ENCODE measurements around the gene AMER2. TPM values are rescaled to one million over a fixed set of nuclear protein-coding genes. Genes with fewer than 3 reads are reported as not detected.

The AMER2 gene
- total and polyA plus RNA-seq, 12 donors, result 0.03 to 0.70 (median 0.29) TPM; not detected in 6

DNA sequence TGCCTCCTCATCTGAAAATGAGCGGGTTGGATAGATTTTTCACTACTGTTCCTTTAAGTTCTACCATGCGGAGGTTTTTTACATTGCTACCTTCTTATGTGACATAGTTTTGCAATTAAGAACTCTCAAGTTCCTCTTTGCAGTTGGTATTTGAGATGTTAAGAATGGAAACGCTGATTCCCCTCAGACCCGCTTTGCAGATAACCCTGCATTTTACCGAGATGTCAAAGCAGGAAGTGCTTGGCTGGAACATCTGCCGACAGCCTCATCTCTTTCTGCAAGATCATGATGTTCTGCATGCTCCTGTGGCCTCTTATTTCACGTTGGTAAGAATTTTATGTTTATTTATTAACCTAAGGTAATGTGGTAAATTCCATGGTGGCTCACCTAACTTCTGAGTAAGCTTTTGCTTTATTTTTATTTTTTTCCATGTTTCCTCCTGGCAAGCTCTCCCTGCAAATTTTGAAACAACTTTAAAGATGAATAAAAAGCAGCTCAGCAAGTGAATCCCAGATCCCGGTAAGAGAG lies 53.6 kb downstream of the AMER2 start:
- H3K4me3 ChIP-seq, result no peak overlapping the region
- H3K27ac ChIP-seq, result no peak overlapping the region
- WGBS, 4 donors, result 41 to 60% (median 55%) methylated on average over 8 of the region's 8 CpGs
- no peak for TF ChIP-seq POLR2A (IDR thresholded peaks at IDR 0.05)
- no peak for TF ChIP-seq CTCF (IDR thresholded peaks at IDR 0.05)
- H3K27me3 ChIP-seq, result no peaks in the 10 kb centered on the region
- intact Hi-C loops (cut with DNase I), result no loop called here
- no peaks in the 10 kb centered on the region for H3K36me3 ChIP-seq (replicated peaks in 1 of 2)
- DNase-seq, result no peak
- H3K4me1 ChIP-seq (replicated peaks in 1 of 2), result no peaks in the 10 kb centered on the region
- no peaks in the 10 kb centered on the region for H3K9me3 ChIP-seq (replicated peaks in 1 of 3)

- TF ChIP-seq POLR2A (IDR thresholded peaks at IDR 0.05) (no peak), CTCF (IDR thresholded peaks at IDR 0.05) (no peak)
- intact Hi-C loops (cut with DNase I), result no loop called here
Measured at GRCh38 chr13:25117312-25117711, 54.8 kb downstream of the AMER2 start.

DNA sequence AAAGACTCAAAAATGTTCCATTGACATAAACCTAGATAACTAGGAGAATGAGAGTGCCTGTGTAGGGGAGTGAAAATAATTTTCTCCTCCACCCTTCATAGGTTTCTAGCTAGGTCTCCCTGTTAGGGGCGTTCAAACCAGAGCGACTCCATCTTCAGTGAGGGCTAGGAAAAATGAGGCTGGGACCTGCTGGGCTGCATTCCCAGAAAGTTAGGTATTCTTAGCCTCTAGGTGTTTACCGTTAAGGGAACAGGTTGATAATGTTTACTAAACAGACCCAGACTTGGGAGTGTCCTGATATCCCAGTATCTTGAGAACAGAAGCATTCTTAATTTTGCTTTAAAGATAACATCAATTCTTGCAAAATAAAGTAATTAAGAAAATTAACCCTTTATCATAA lies 56.0 kb downstream of the AMER2 start:
- DNase-seq, result no peak
- Histone ChIP-seq H3K9me3 (replicated peaks in 1 of 3) (no peaks in the 10 kb centered on the region), H3K27ac (no peak overlapping the region), H3K36me3 (replicated peaks in 1 of 2) (no peaks in the 10 kb centered on the region), H3K4me3 (no peak overlapping the region), H3K4me1 (replicated peaks in 1 of 2) (no peaks in the 10 kb centered on the region), H3K27me3 (no peaks in the 10 kb centered on the region)
- intact Hi-C loops (cut with DNase I), result no loop called here
- TF ChIP-seq CTCF (IDR thresholded peaks at IDR 0.05) (no peak), POLR2A (IDR thresholded peaks at IDR 0.05) (no peak)
- 63 to 82% (median 73%) methylated on average over 3 of the region's 3 CpGs for WGBS, 4 donors

More at GRCh38 chr13:25117312-25117711, 54.8 kb downstream of the AMER2 start:
- H3K4me3 ChIP-seq, result no peak overlapping the region
- DNase-seq, result no peak
- H3K27ac ChIP-seq, result no peak overlapping the region
- H3K36me3 ChIP-seq (replicated peaks in 1 of 2), result no peaks in the 10 kb centered on the region
- no peaks in the 10 kb centered on the region for H3K4me1 ChIP-seq (replicated peaks in 1 of 2)
- WGBS, 4 donors, result 71 to 90% (median 82%) methylated on average over 7 to 16 of the region's 16 CpGs
- no peaks in the 10 kb centered on the region for H3K9me3 ChIP-seq (replicated peaks in 1 of 3)
- H3K27me3 ChIP-seq, result no peaks in the 10 kb centered on the region

DNA sequence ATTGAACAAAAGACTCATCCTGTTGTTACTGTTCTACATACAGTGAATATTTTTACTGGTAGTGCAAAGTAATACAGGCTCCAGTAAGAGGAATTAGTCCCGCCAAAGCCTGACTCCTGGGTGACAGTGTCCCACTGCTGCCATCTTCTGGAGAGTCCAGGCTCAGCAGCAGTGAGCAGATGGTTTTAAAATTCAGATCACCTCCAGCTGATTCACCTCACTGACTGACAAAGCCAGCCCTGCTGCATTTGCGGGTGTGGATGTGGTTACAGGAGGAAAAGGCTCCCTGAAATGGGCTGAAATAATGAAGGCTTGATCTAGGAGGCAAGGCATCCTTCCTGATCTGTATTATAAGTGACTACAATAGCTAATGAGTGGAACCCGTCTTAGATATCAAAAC lies 57.9 kb downstream of the AMER2 start:
- 0 to 30% (median 23%) methylated on average over 2 to 3 of the region's 3 CpGs for WGBS, 4 donors
- Histone ChIP-seq H3K4me3 (no peak overlapping the region), H3K9me3 (replicated peaks in 1 of 3) (no peaks in the 10 kb centered on the region), H3K27me3 (no peaks in the 10 kb centered on the region), H3K27ac (no peak overlapping the region), H3K4me1 (replicated peaks in 1 of 2) (no peaks in the 10 kb centered on the region), H3K36me3 (replicated peaks in 1 of 2) (no peaks in the 10 kb centered on the region)
- TF ChIP-seq POLR2A (IDR thresholded peaks at IDR 0.05) (no peak), CTCF (IDR thresholded peaks at IDR 0.05) (peak; percentile 57 to 86 (median 66))
- DNase-seq, result peak; percentile 68 to 89 (median 79)
- intact Hi-C loops (cut with DNase I), result no loop called here
